ENCODE results near the gene TNS4. TPM values are rescaled to one million over a fixed set of nuclear protein-coding genes. Genes with fewer than 3 reads are reported as not detected.

The TNS4 gene
- total and polyA plus RNA-seq, 7 donors, result 1.2 to 6.9 (median 1.8) TPM; not detected in 4

- Histone ChIP-seq H3K9me3 (no peaks in the 10 kb centered on the region), H3K4me3 (no peak overlapping the region), H3K36me3 (no peaks in the 10 kb centered on the region), H3K27ac (peak overlapping the region; percentile 65 to 91 (median 84)), H3K27me3 (no peaks in the 10 kb centered on the region), H3K4me1 (peaks cover 0 to 64% (median 62%) of the 10 kb centered on the region in 4 donors)
- 89 to 91% methylated on average over 6 of the region's 6 CpGs for WGBS, 2 donors
- intact Hi-C loops (cut with DNase I), result loop anchor here (2.0 kb wide), 1 partner anchor 21 kb away; no protein-coding TSS in a partner anchor
- DNase-seq, result no peak
- TF ChIP-seq CTCF (IDR thresholded peaks at IDR 0.05) (no peak), POLR2AphosphoS5 (IDR thresholded peaks at IDR 0.05) (peak in 3 of 4 donors; percentile 5 to 78 (median 71)), EP300 (IDR thresholded peaks at IDR 0.05) (peak in 1 of 4 donors; percentile 38)
Observed at GRCh38 chr17:40471846-40472732, 29.3 kb downstream of the TNS4 start.

- Histone ChIP-seq H3K4me3 (no peak overlapping the region), H3K9me3 (no peaks in the 10 kb centered on the region), H3K27ac (peak overlapping the region; percentile 65 to 91 (median 84)), H3K4me1 (peaks cover 0 to 59% (median 57%) of the 10 kb centered on the region in 4 donors), H3K27me3 (no peaks in the 10 kb centered on the region), H3K36me3 (no peaks in the 10 kb centered on the region)
- peak in 2 of 4 donors; percentile 71 to 82 for TF ChIP-seq EP300 (IDR thresholded peaks at IDR 0.05)
- TF ChIP-seq POLR2A (IDR thresholded peaks at IDR 0.05), result no peak
- peak; percentile 19 to 76 (median 72) for TF ChIP-seq POLR2AphosphoS5 (IDR thresholded peaks at IDR 0.05)
- no peak for TF ChIP-seq CTCF (IDR thresholded peaks at IDR 0.05)
- DNase-seq, result no peak
- WGBS, 2 donors, result 84 to 85% methylated on average over 17 of the region's 17 CpGs
- intact Hi-C loops (cut with DNase I), result no loop called here
Observed at GRCh38 chr17:40470932-40471828, 30.2 kb downstream of the TNS4 start.

- H3K36me3 ChIP-seq, result no peaks in the 10 kb centered on the region
- no peaks in the 10 kb centered on the region for H3K9me3 ChIP-seq
- WGBS, 2 donors, result 88 to 93% methylated on average over 4 of the region's 4 CpGs
- peaks cover 0 to 48% (median 47%) of the 10 kb centered on the region in 4 donors for H3K4me1 ChIP-seq
- DNase-seq, result no peak
- H3K27ac ChIP-seq, result peak overlapping the region in 3 of 4 donors; percentile 84 to 91 (median 84)
- no peak overlapping the region for H3K4me3 ChIP-seq
- intact Hi-C loops (cut with DNase I), result no loop called here
- TF ChIP-seq CTCF (IDR thresholded peaks at IDR 0.05) (no peak), POLR2AphosphoS5 (IDR thresholded peaks at IDR 0.05) (no peak), EP300 (IDR thresholded peaks at IDR 0.05) (no peak), POLR2A (IDR thresholded peaks at IDR 0.05) (no peak)
- H3K27me3 ChIP-seq, result no peaks in the 10 kb centered on the region
Observed at GRCh38 chr17:40469805-40470675, 31.4 kb downstream of the TNS4 start.

GRCh38 chr17:40468560-40468959 is 32.9 kb downstream of the TNS4 start:
- H3K4me3 ChIP-seq, result no peak overlapping the region
- TF ChIP-seq CTCF (IDR thresholded peaks at IDR 0.05), result no peak
- TF ChIP-seq POLR2AphosphoS5 (IDR thresholded peaks at IDR 0.05), result no peak
- TF ChIP-seq EP300 (IDR thresholded peaks at IDR 0.05), result no peak
- no peak for TF ChIP-seq POLR2A (IDR thresholded peaks at IDR 0.05)
- H3K36me3 ChIP-seq, result no peaks in the 10 kb centered on the region
- no peaks in the 10 kb centered on the region for H3K27me3 ChIP-seq
- DNase-seq, result no peak
- intact Hi-C loops (cut with DNase I), result no loop called here
- no peak overlapping the region for H3K27ac ChIP-seq
- WGBS, 2 donors, result 95 to 96% methylated on average over 7 of the region's 7 CpGs
- no peaks in the 10 kb centered on the region for H3K9me3 ChIP-seq
- H3K4me1 ChIP-seq, result peaks cover 0 to 37% (median 36%) of the 10 kb centered on the region in 4 donors

Measured in sigmoid colon (tissue), 7 donors.